Smooth muscle cell (in vitro differentiated cells): ENCODE results near the gene HSPB7. TPM values are rescaled to one million over a fixed set of nuclear protein-coding genes. Genes with fewer than 3 reads are reported as not detected.

ENCODE experiments used
- DNase-seq: peaks from one replicate; lab custom pipeline; 2025; ENCODE audit not compliant: unreplicated experiment; lab: John Stamatoyannopoulos, UW
- H2AFZ ChIP-seq: fragments of 200-600 bp; sonication (generic); 2 replicates; pipeline ENCODE4 v1.6.0; 2016; ENCODE audit warnings: antibody characterized with exemption, low read depth, mild to moderate bottlenecking
- H3F3A ChIP-seq: fragments of 200-600 bp; sonication (generic); 2 replicates; pipeline ENCODE4 v1.6.0; 2017; ENCODE audit warnings: antibody characterized with exemption, low read depth
- H3K27ac ChIP-seq: fragments of 200-600 bp; sonication (generic); 2 replicates; pipeline ENCODE4 v1.5.1; 2016; ENCODE audit warnings: low read depth, mild to moderate bottlenecking
- H3K27me3 ChIP-seq: fragments of 200-600 bp; sonication (generic); 2 replicates; pipeline ENCODE4 v1.6.1; 2016; ENCODE audit warnings: low read depth, mild to moderate bottlenecking
- H3K36me3 ChIP-seq: fragments of 200-600 bp; sonication (generic); 2 replicates; pipeline ENCODE4 v1.5.1; 2016; ENCODE audit warnings: low read depth
- H3K4me1 ChIP-seq: fragments of 200-600 bp; sonication (generic); 2 replicates; pipeline ENCODE4 v1.5.1; 2016; ENCODE audit warnings: low read depth
- H3K4me2 ChIP-seq: fragments of 200-600 bp; sonication (generic); 2 replicates; pipeline ENCODE4 v1.6.0; 2016; ENCODE audit warnings: mild to moderate bottlenecking
- H3K4me3 ChIP-seq: fragments of 200-600 bp; sonication (generic); 2 replicates; pipeline ENCODE4 v1.5.1; 2016; ENCODE audit warnings: mild to moderate bottlenecking
- H3K79me2 ChIP-seq: fragments of 200-600 bp; sonication (generic); 2 replicates; pipeline ENCODE4 v1.6.0; 2016; ENCODE audit warnings: low read depth, mild to moderate bottlenecking
- H3K9ac ChIP-seq: fragments of 200-600 bp; sonication (generic); 2 replicates; pipeline ENCODE4 v1.6.0; 2016; ENCODE audit warnings: low read depth
- H3K9me3 ChIP-seq: fragments of 200-600 bp; sonication (generic); replicated peaks from 2 replicates; pipeline ENCODE4 v1.5.1; 2016; ENCODE audit warnings: low read depth
- H4K20me1 ChIP-seq: fragments of 200-600 bp; sonication (generic); 2 replicates; pipeline ENCODE4 v1.6.0; 2016; ENCODE audit warnings: low read depth
- CTCF ChIP-seq: fragments of 200-600 bp; sonication (generic); IDR thresholded peaks from 2 replicates; pipeline ENCODE4 v1.5.1; 2017; ENCODE audit warnings: borderline replicate concordance, mild to moderate bottlenecking, antibody characterized with exemption; ENCODE audit not compliant: insufficient read depth, poor library complexity, severe bottlenecking
- WGBS: methylation state at CpG from one replicate; pipeline ENCODE4 v1.1.7; 2016; ENCODE audit warnings: low lambda C conversion rate; 5-methylcytosine and 5-hydroxymethylcytosine counted together
- polyA plus RNA-seq: library from polyadenylated mRNA; unstranded; fragments of >200 nt; fragmentation: Nextera tagmentation; extraction: Ambion mirVana; gene quantifications from 2 replicates; pipeline ENCODE4 v1.2.1, GENCODE V29; 2016
- total RNA-seq: library from RNA; depleted of rRNA; stranded (reverse); fragments of >200 nt; gene quantifications from 2 replicates; pipeline ENCODE4 v1.2.3, GENCODE V29; 2014

Gene HSPB7
- total and polyA plus RNA-seq, 2 experiments from 2014 or later, result 23.0 to 80.5 TPM

- H3K9me3 ChIP-seq, result no peaks in the 10 kb centered on the region
- no peaks in the 10 kb centered on the region for H4K20me1 ChIP-seq
- H3K27me3 ChIP-seq, result no peaks in the 10 kb centered on the region
- no peak for DNase-seq
- 88% methylated on average over 9 of the region's 9 CpGs for WGBS
- no peak overlapping the region for H3K9ac ChIP-seq
- no peak for TF ChIP-seq CTCF
- no peaks in the 10 kb centered on the region for H3F3A ChIP-seq
- no peaks in the 10 kb centered on the region for H3K79me2 ChIP-seq
- H3K4me1 ChIP-seq, result no peaks in the 10 kb centered on the region
- H3K27ac ChIP-seq, result no peak overlapping the region
- H2AFZ ChIP-seq, result no peak overlapping the region
- H3K36me3 ChIP-seq, result no peaks in the 10 kb centered on the region
- no peak overlapping the region for H3K4me3 ChIP-seq
- no peak overlapping the region for H3K4me2 ChIP-seq
Measured at GRCh38 chr1:15997637-15998280, 20.1 kb downstream of the HSPB7 start.

GRCh38 chr1:15997076-15997585 lies 20.7 kb downstream of the HSPB7 start:
- H3K9me3 ChIP-seq, result no peaks in the 10 kb centered on the region
- no peaks in the 10 kb centered on the region for H3F3A ChIP-seq
- no peak overlapping the region for H3K4me2 ChIP-seq
- no peak overlapping the region for H3K27ac ChIP-seq
- no peaks in the 10 kb centered on the region for H3K4me1 ChIP-seq
- no peak overlapping the region for H3K9ac ChIP-seq
- no peak for TF ChIP-seq CTCF
- no peaks in the 10 kb centered on the region for H3K79me2 ChIP-seq
- H2AFZ ChIP-seq, result no peak overlapping the region
- no peaks in the 10 kb centered on the region for H4K20me1 ChIP-seq
- no peaks in the 10 kb centered on the region for H3K36me3 ChIP-seq
- no peaks in the 10 kb centered on the region for H3K27me3 ChIP-seq
- no peak overlapping the region for H3K4me3 ChIP-seq
- no peak for DNase-seq
- whole genome bisulfite sequencing, result 87% methylated on average over 9 of the region's 9 CpGs

- Histone ChIP-seq H3K9ac (no peak overlapping the region), H3F3A (no peaks in the 10 kb centered on the region), H3K27me3 (no peaks in the 10 kb centered on the region), H3K4me1 (no peaks in the 10 kb centered on the region), H3K27ac (no peak overlapping the region), H3K4me3 (no peak overlapping the region), H3K36me3 (no peaks in the 10 kb centered on the region), H3K4me2 (no peak overlapping the region), H3K79me2 (no peaks in the 10 kb centered on the region), H2AFZ (no peak overlapping the region), H3K9me3 (no peaks in the 10 kb centered on the region), H4K20me1 (no peaks in the 10 kb centered on the region)
- peak; percentile 17 for DNase-seq
- 78% methylated on average over 11 of the region's 11 CpGs for WGBS
- peak; percentile 71 for TF ChIP-seq CTCF
Measured at GRCh38 chr1:15994590-15995351, 23.1 kb downstream of the HSPB7 start.

GRCh38 chr1:15994081-15994480 lies 23.8 kb downstream of the HSPB7 start:
- Histone ChIP-seq H3K27ac (no peak overlapping the region), H3K4me1 (no peaks in the 10 kb centered on the region), H3K36me3 (no peaks in the 10 kb centered on the region), H3K9ac (no peak overlapping the region), H2AFZ (no peak overlapping the region), H3K27me3 (no peaks in the 10 kb centered on the region), H3F3A (no peaks in the 10 kb centered on the region), H3K4me2 (no peak overlapping the region), H3K4me3 (no peak overlapping the region), H3K9me3 (no peaks in the 10 kb centered on the region), H4K20me1 (no peaks in the 10 kb centered on the region), H3K79me2 (no peaks in the 10 kb centered on the region)
- DNase-seq, result no peak
- TF ChIP-seq CTCF, result no peak
- 93% methylated on average over 10 of the region's 10 CpGs for WGBS
